Measurements from ENCODE around the gene FNTB.

DNA sequence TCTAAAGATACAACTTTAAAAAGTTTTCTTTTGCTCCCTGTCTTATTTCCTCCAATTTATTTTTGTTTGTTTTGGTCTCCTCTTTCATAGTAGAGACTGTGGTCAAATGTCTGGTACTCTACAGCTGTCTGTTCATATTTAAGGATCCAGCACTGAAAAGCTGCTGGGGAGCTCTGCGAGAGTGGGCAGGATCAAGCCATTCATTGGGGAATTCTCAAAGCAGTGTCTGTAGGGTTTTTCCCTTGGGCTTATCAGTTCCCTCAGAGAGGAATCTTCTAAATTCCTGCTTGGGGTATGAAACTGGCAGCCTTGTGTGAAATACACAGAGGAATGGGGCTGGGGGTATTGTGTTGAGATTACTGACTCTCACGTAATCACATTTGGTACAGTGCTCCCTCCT is 52.3 kb downstream of the FNTB start:
- TF ChIP-seq, protein P1, sequence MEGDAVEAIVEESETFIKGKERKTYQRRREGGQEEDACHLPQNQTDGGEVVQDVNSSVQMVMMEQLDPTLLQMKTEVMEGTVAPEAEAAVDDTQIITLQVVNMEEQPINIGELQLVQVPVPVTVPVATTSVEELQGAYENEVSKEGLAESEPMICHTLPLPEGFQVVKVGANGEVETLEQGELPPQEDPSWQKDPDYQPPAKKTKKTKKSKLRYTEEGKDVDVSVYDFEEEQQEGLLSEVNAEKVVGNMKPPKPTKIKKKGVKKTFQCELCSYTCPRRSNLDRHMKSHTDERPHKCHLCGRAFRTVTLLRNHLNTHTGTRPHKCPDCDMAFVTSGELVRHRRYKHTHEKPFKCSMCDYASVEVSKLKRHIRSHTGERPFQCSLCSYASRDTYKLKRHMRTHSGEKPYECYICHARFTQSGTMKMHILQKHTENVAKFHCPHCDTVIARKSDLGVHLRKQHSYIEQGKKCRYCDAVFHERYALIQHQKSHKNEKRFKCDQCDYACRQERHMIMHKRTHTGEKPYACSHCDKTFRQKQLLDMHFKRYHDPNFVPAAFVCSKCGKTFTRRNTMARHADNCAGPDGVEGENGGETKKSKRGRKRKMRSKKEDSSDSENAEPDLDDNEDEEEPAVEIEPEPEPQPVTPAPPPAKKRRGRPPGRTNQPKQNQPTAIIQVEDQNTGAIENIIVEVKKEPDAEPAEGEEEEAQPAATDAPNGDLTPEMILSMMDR (IDR thresholded peaks at IDR 0.05): no peak
- no peak for TF ChIP-seq POLR2A (IDR thresholded peaks at IDR 0.05)
